RWPE2 (cell line): ENCODE measurements around the gene DOK4.

ENCODE experiments used
- ATAC-seq: fragments of 200-7000 bp; cut with Tn5 transposase; 3 replicates; pipeline ENCODE4 v1.9.1; 2021; ENCODE audit warnings: low read depth
- DNase-seq: peaks from one replicate; pipeline ENCODE4 v3.0.0-alpha.2; 2020; ENCODE audit warnings: low spot score
- H3K27ac ChIP-seq: fragments of 450-650 bp; 2 replicates; pipeline ENCODE4 v1.5.1; 2017; ENCODE audit warnings: mild to moderate bottlenecking; ENCODE audit not compliant: poor library complexity, severe bottlenecking
- H3K27me3 ChIP-seq: fragments of 250-450 bp; sonication (Bioruptor Pico); 2 replicates; pipeline ENCODE4 v1.5.1; 2021; ENCODE audit warnings: mild to moderate bottlenecking, moderate library complexity; ENCODE audit not compliant: insufficient read depth, poor library complexity, severe bottlenecking
- H3K36me3 ChIP-seq: fragments of 250-450 bp; sonication (Bioruptor Pico); 2 replicates; pipeline ENCODE4 v1.5.1; 2020; ENCODE audit warnings: low read depth, mild to moderate bottlenecking, moderate library complexity
- H3K4me1 ChIP-seq: fragments of 250-450 bp; sonication (Bioruptor Pico); 2 replicates; pipeline ENCODE4 v1.5.1; 2021; ENCODE audit warnings: mild to moderate bottlenecking, moderate library complexity; ENCODE audit not compliant: insufficient read depth, poor library complexity, severe bottlenecking
- H3K4me3 ChIP-seq: fragments of 250-450 bp; sonication (Bioruptor Pico); 2 replicates; pipeline ENCODE4 v1.5.1; 2021; ENCODE audit warnings: mild to moderate bottlenecking, moderate library complexity; ENCODE audit not compliant: severe bottlenecking
- H3K9me3 ChIP-seq: fragments of 250-450 bp; sonication (Bioruptor Pico); 2 replicates; pipeline ENCODE4 v1.5.1; 2021; ENCODE audit warnings: mild to moderate bottlenecking, moderate library complexity; ENCODE audit not compliant: severe bottlenecking
- TF ChIP-seq, protein P1 (sequence below): fragments of 450-650 bp; IDR thresholded peaks from one replicate; pipeline ENCODE4 v1.5.1; 2017; ENCODE audit warnings: mild to moderate bottlenecking, moderate library complexity; ENCODE audit not compliant: poor library complexity, severe bottlenecking

DOK4 gene

DNA sequence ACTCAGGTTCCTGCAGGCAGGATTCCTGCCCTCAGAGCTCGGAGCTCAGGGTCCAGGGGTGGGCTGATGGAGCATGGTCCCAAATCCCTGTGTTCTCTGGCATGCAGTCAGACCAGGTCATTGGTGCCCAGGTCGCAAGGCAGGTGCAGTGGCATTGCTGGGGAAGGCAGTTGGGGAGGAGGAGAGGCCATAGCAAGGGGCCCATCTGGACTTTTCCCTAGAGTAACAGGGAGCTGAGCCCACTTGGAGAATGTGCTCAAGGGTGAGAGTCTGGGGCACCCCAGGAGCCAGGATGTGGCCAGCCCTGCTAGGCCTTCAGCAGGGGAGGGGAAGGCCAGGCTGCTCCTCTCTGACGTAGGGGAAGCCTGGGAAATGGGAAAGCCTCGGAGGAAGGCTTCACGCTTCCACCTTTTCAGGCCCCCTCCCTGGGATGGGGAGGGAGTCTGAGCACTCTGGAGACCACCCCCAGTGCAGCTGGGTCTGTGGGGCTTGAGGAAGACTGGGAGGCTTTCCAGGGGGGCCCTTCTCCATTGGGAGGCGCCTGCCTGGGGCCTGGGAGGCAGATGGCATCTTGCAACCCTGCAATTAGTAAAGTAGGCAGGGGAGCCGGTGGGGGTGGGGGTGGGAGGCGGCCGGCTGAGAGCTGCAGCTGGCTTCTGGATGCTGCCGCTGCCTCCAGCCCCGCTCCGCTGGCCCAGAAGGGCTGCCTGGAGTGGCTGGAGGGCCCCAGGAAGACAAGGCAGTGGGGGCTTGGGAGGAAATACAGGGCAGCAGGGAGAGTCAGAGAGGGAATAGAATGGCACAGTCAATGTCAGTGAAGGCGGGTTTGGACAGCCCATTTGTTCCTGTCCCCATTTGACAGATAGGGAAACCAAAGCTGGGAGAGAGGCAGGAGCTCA is 21.1 kb upstream of the DOK4 start:
- no peak overlapping the region for H3K27ac ChIP-seq

DNA sequence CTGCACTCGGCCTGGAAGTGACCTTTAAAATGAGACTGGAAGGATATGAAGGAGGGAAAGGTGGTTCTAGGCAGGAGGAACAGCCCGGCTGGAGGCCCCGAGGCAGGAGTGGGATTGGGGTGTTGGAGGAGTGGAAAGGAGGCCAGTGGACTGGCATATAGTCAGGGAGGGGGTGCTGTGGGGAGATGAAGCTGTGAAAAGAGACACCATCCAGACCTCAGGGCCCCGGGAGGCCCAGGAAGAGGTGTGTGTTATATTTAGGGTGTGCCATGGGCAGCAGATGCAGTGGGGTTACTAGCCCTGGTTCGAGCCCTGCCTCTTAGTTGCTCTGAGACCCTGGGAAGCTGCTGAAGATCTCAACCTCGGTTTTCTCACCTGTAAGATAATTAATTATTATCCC is 18.9 kb upstream of the DOK4 start:
- H3K27me3 ChIP-seq: no peaks in the 10 kb centered on the region
- H3K36me3 ChIP-seq: no peaks in the 10 kb centered on the region
- H3K4me3 ChIP-seq: no peak overlapping the region
- H3K27ac ChIP-seq: no peak overlapping the region
- no peak for ATAC-seq
- TF ChIP-seq, protein P1, sequence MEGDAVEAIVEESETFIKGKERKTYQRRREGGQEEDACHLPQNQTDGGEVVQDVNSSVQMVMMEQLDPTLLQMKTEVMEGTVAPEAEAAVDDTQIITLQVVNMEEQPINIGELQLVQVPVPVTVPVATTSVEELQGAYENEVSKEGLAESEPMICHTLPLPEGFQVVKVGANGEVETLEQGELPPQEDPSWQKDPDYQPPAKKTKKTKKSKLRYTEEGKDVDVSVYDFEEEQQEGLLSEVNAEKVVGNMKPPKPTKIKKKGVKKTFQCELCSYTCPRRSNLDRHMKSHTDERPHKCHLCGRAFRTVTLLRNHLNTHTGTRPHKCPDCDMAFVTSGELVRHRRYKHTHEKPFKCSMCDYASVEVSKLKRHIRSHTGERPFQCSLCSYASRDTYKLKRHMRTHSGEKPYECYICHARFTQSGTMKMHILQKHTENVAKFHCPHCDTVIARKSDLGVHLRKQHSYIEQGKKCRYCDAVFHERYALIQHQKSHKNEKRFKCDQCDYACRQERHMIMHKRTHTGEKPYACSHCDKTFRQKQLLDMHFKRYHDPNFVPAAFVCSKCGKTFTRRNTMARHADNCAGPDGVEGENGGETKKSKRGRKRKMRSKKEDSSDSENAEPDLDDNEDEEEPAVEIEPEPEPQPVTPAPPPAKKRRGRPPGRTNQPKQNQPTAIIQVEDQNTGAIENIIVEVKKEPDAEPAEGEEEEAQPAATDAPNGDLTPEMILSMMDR: no peak
- H3K4me1 ChIP-seq: no peaks in the 10 kb centered on the region
- H3K9me3 ChIP-seq: no peaks in the 10 kb centered on the region
- no peak for DNase-seq

More for the DNA sequence above, 21.1 kb upstream of the DOK4 start:
- H3K4me3 ChIP-seq: no peak overlapping the region
- DNase-seq (no peak), ATAC-seq (no peak)
- no peaks in the 10 kb centered on the region for H3K27me3 ChIP-seq
- TF ChIP-seq, protein P1: no peak
- no peaks in the 10 kb centered on the region for H3K36me3 ChIP-seq
- no peaks in the 10 kb centered on the region for H3K9me3 ChIP-seq
- H3K4me1 ChIP-seq: no peaks in the 10 kb centered on the region

DNA sequence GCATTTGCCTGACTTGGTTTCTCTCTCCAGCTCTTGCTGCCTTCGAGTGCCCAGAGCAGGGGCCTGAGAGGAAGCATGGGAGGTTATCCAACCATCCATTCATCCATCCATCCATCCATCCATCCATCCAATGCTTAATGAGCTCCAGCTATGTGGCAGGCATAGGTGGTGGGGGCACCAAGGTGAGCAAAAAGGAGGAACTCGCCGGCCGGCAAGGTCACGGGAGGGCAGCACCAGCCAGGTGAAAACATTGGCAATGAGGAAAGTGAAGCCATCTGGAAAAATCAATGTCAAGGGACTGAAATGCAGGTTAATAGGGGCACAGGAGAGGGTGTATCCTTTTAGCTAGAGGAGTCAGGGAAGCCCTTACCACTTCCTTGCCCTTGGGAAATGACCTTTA is 18.2 kb upstream of the DOK4 start:
- H3K4me1 ChIP-seq: no peaks in the 10 kb centered on the region
- DNase-seq (no peak), ATAC-seq (no peak)
- H3K36me3 ChIP-seq: no peaks in the 10 kb centered on the region
- H3K27me3 ChIP-seq: no peaks in the 10 kb centered on the region
- no peak overlapping the region for H3K4me3 ChIP-seq
- no peaks in the 10 kb centered on the region for H3K9me3 ChIP-seq
- TF ChIP-seq, protein P1: no peak
- no peak overlapping the region for H3K27ac ChIP-seq

DNA sequence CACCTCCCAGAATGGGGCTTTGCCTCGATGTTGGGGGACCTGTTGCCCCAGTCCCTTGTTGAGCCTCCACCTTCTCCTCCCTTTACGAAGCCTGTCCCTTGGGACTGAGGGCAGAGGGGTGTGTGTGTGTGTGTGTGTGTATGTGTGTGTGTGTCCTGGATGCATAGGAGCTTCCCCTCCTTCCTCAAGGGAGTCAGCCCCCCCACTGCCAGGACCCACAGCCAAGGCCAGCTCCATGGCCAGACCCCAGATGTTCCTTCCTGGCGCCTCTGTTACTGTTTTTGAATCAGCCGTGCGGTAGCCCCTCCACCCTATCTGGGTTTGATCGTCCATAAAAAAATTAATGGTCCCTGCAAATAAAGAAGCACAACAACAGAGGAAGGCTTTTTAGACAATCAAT is 17.7 kb upstream of the DOK4 start:
- no peaks in the 10 kb centered on the region for H3K36me3 ChIP-seq
- DNase-seq (no peak), ATAC-seq (no peak)
- H3K27ac ChIP-seq: no peak overlapping the region
- H3K4me1 ChIP-seq: no peaks in the 10 kb centered on the region
- no peak overlapping the region for H3K4me3 ChIP-seq
- TF ChIP-seq, protein P1: no peak
- H3K27me3 ChIP-seq: no peaks in the 10 kb centered on the region
- no peaks in the 10 kb centered on the region for H3K9me3 ChIP-seq

DNA sequence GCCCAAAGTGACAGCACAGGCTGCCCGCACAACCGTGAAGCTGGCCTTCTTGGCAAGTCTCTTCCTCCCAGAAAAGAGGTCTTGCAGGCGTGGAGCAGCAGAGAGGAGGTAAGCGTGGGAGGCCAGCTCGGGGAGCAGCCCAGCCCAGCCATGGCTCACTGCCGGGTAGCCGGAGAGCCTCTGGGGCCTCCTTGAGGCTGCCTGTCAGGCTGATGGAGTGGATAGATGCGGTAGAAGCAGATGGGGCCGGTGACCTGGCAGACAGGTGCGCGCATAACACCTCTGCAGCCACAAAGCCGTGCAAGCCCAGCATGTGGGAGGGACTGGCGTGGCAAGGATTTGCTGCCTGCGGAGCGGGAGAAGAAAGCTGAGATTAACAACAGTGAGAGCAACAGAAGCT is 17.1 kb upstream of the DOK4 start:
- TF ChIP-seq, protein P1: no peak
- no peaks in the 10 kb centered on the region for H3K4me1 ChIP-seq
- no peaks in the 10 kb centered on the region for H3K27me3 ChIP-seq
- H3K36me3 ChIP-seq: no peaks in the 10 kb centered on the region
- no peak overlapping the region for H3K27ac ChIP-seq
- ATAC-seq (no peak), DNase-seq (no peak)
- no peak overlapping the region for H3K4me3 ChIP-seq
- no peaks in the 10 kb centered on the region for H3K9me3 ChIP-seq
